IMR-90 (cell line): ENCODE results near the gene TIFAB.

ENCODE experiments used
- CEBPB ChIP-seq: IDR thresholded peaks from 2 replicates; pipeline ENCODE4 v1.6.1; 2012; ENCODE audit warnings: low read depth, low read length, improper control_type of control experiment
- CHD1 ChIP-seq: IDR thresholded peaks from 2 replicates; pipeline ENCODE4 v1.6.1; 2012; ENCODE audit warnings: low read depth, low read length, improper control_type of control experiment
- CTCF ChIP-seq: conservative IDR thresholded peaks from 2 replicates; pipeline ENCODE4 v1.5.1; 2012; ENCODE audit warnings: mild to moderate bottlenecking, low read depth, low read length, improper control_type of control experiment
- ELK1 ChIP-seq: fragments of 150-350 bp; IDR thresholded peaks from 2 replicates; pipeline ENCODE4 v1.6.1; 2016; ENCODE audit warnings: low read depth, mild to moderate bottlenecking, low read length, moderate library complexity, borderline replicate concordance
- FOS ChIP-seq: fragments of 150-350 bp; IDR thresholded peaks from 2 replicates; pipeline ENCODE4 v1.6.1; 2016; ENCODE audit warnings: low read depth, low read length
- MAZ ChIP-seq: IDR thresholded peaks from 2 replicates; pipeline ENCODE4 v1.6.1; 2012; ENCODE audit warnings: low read depth, mild to moderate bottlenecking, low read length, improper control_type of control experiment, moderate library complexity, borderline replicate concordance
- MXI1 ChIP-seq: IDR thresholded peaks from 2 replicates; pipeline ENCODE4 v1.6.1; 2012; ENCODE audit warnings: low read depth, mild to moderate bottlenecking, low read length, moderate library complexity, borderline replicate concordance
- NFE2L2 ChIP-seq: fragments of 150-350 bp; IDR thresholded peaks from 2 replicates; pipeline ENCODE4 v1.6.1; 2016; ENCODE audit warnings: low read depth, mild to moderate bottlenecking, low read length
- POLR2A ChIP-seq: IDR thresholded peaks from 2 replicates; pipeline ENCODE4 v1.6.1; 2012; ENCODE audit warnings: mild to moderate bottlenecking, low read depth, low read length
- RCOR1 ChIP-seq: IDR thresholded peaks from 2 replicates; pipeline ENCODE4 v1.6.1; 2012; ENCODE audit warnings: mild to moderate bottlenecking, low read length, improper control_type of control experiment; ENCODE audit not compliant: insufficient replicate concordance
- RFX5 ChIP-seq: IDR thresholded peaks from 2 replicates; pipeline ENCODE4 v1.8.0; 2012; ENCODE audit warnings: low read depth, mild to moderate bottlenecking, low read length, moderate library complexity
- SMC3 ChIP-seq: fragments of 150-350 bp; IDR thresholded peaks from 2 replicates; pipeline ENCODE4 v1.6.1; 2016; ENCODE audit warnings: low read depth, mild to moderate bottlenecking, antibody characterized with exemption, low read length, moderate library complexity

- TF ChIP-seq POLR2A (no peak), CTCF (no peak), RCOR1 (no peak), ELK1 (no peak), MAZ (no peak), NFE2L2 (no peak), RFX5 (no peak), SMC3 (no peak), CEBPB (no peak), CHD1 (no peak), FOS (no peak), MXI1 (no peak)
Measured at GRCh38 chr5:135449644-135450043, 2.5 kb downstream of the TIFAB start.
